ENCODE measurements around the gene HOXD1.

The HOXD1 gene

GRCh38 chr2:176188774-176189680 is 559 bp downstream of the HOXD1 start:
- ATAC-seq (replicated peaks) (peak; percentile 27), DNase-seq (no peak)
- Mint-ChIP-seq H3K27me3 (peaks cover 77 to 90% of the 10 kb centered on the region in 2 donors), H3K9me3 (no peaks in the 10 kb centered on the region), H3K4me3 (peak overlapping the region; percentile 71 to 86), H3K36me3 (ENCODE audit: insufficient read depth) (peaks cover 3% of the 10 kb centered on the region), H3K27ac (no peak overlapping the region), H3K4me1 (ENCODE audit: low read depth in 2 of 2) (peaks cover 17% of the 10 kb centered on the region in 2 donors)

DNA sequence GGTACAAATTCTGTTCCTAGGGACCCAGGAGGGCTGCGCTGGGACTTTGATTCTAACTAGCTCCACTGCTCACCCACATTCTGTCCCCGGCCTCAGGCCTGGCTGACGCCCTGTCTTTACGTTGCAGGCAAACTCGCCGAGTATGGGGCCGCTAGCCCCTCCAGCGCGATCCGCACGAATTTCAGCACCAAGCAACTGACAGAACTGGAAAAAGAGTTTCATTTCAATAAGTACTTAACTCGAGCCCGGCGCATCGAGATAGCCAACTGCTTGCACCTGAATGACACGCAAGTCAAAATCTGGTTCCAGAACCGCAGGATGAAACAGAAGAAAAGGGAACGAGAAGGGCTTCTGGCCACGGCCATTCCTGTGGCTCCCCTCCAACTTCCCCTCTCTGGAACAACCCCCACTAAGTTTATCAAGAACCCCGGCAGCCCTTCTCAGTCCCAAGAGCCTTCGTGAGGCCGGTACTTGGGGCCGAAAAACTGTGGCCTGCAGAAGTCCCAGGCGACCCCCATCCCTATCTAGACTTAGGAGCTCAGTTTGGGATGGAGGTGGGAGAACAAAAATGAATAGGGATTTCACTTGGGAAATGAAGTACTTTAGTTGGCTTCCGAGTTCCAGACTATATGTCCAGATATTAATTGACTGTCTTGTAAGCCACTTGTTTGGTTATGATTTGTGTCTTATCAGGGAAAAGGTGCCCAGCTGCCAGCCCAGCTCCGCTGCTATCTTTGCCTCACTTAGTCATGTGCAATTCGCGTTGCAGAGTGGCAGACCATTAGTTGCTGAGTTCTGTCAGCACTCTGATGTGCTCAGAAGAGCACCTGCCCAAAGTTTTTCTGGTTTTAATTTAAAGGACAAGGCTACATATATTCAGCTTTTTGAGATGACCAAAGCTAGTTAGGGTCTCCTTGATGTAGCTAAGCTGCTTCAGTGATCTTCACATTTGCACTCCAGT is 1.5 kb downstream of the HOXD1 start:
- peaks cover 83 to 90% of the 10 kb centered on the region in 2 donors for H3K27me3 Mint-ChIP-seq
- peak overlapping the region; percentile 71 for H3K4me3 Mint-ChIP-seq
- no peak overlapping the region for H3K27ac Mint-ChIP-seq
- peaks cover 17% of the 10 kb centered on the region in 2 donors for H3K4me1 Mint-ChIP-seq (ENCODE audit: low read depth in 2 of 2)
- no peak for ATAC-seq (replicated peaks)
- no peak for DNase-seq
- no peaks in the 10 kb centered on the region for H3K9me3 Mint-ChIP-seq
- H3K36me3 Mint-ChIP-seq (ENCODE audit: insufficient read depth): peaks cover 3% of the 10 kb centered on the region

DNA sequence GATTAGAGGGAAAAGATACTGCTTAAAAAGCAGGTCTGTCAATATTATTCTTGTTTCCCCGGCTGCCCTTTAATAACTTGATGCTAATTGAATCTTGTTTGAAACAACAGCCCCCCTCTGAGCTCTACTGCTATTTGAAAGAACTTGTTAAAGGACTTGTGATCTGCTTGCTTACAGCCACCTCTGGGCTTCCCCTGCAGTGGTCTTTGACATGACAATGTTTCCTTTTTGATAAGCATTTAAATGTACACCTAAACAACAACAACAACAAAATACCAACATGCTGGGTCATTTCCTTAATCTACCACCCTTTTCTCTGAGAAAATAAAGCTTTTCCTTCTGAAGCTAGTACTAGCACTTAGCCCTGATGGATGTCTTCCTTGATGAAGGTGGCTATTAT is 3.9 kb downstream of the HOXD1 start:
- Mint-ChIP-seq H3K27me3 (peaks cover 78 to 89% of the 10 kb centered on the region in 2 donors), H3K9me3 (no peaks in the 10 kb centered on the region)

GRCh38 chr2:176193048-176193447 is 4.6 kb downstream of the HOXD1 start:
- Mint-ChIP-seq H3K4me1 (ENCODE audit: low read depth in 2 of 2) (peaks cover 8 to 9% of the 10 kb centered on the region in 2 donors), H3K27ac (no peak overlapping the region), H3K27me3 (peaks cover 78 to 89% of the 10 kb centered on the region in 2 donors), H3K9me3 (no peaks in the 10 kb centered on the region), H3K36me3 (ENCODE audit: insufficient read depth) (no peaks in the 10 kb centered on the region), H3K4me3 (no peak overlapping the region)
- ATAC-seq (replicated peaks) (no peak), DNase-seq (no peak)

More for the DNA sequence above, 3.9 kb downstream of the HOXD1 start:
- DNase-seq: no peak
- no peak overlapping the region for H3K4me3 Mint-ChIP-seq
- H3K27ac Mint-ChIP-seq: no peak overlapping the region
- ATAC-seq (replicated peaks): no peak
- peaks cover 15 to 16% of the 10 kb centered on the region in 2 donors for H3K4me1 Mint-ChIP-seq (ENCODE audit: low read depth in 2 of 2)
- H3K36me3 Mint-ChIP-seq (ENCODE audit: insufficient read depth): peaks cover 3% of the 10 kb centered on the region

- ATAC-seq (replicated peaks) (no peak), DNase-seq (no peak)
- Mint-ChIP-seq H3K4me1 (ENCODE audit: low read depth in 2 of 2) (no peaks in the 10 kb centered on the region), H3K4me3 (no peak overlapping the region), H3K27me3 (peaks cover 45 to 67% of the 10 kb centered on the region in 2 donors), H3K27ac (no peak overlapping the region), H3K36me3 (ENCODE audit: insufficient read depth) (no peaks in the 10 kb centered on the region), H3K9me3 (no peaks in the 10 kb centered on the region)
Observed at GRCh38 chr2:176199902-176200301, 11.4 kb downstream of the HOXD1 start.

GRCh38 chr2:176200971-176201370 is 12.5 kb downstream of the HOXD1 start:
- Mint-ChIP-seq H3K27ac (no peak overlapping the region), H3K9me3 (no peaks in the 10 kb centered on the region), H3K4me1 (ENCODE audit: low read depth in 2 of 2) (no peaks in the 10 kb centered on the region), H3K36me3 (ENCODE audit: insufficient read depth) (no peaks in the 10 kb centered on the region), H3K4me3 (no peak overlapping the region), H3K27me3 (peaks cover 42 to 65% of the 10 kb centered on the region in 2 donors)
- ATAC-seq (replicated peaks) (no peak), DNase-seq (no peak)

GRCh38 chr2:176202491-176202890 is 14.0 kb downstream of the HOXD1 start:
- H3K4me3 Mint-ChIP-seq: no peak overlapping the region
- DNase-seq (no peak), ATAC-seq (replicated peaks) (no peak)
- no peak overlapping the region for H3K27ac Mint-ChIP-seq
- H3K36me3 Mint-ChIP-seq (ENCODE audit: insufficient read depth): no peaks in the 10 kb centered on the region
- H3K9me3 Mint-ChIP-seq: no peaks in the 10 kb centered on the region
- H3K27me3 Mint-ChIP-seq: peaks cover 27 to 51% of the 10 kb centered on the region in 2 donors
- H3K4me1 Mint-ChIP-seq (ENCODE audit: low read depth in 2 of 2): no peaks in the 10 kb centered on the region

GRCh38 chr2:176205126-176205525 is 16.7 kb downstream of the HOXD1 start:
- H3K9me3 Mint-ChIP-seq: no peaks in the 10 kb centered on the region
- H3K4me3 Mint-ChIP-seq: no peak overlapping the region
- H3K4me1 Mint-ChIP-seq (ENCODE audit: low read depth in 2 of 2): no peaks in the 10 kb centered on the region
- DNase-seq (no peak), ATAC-seq (replicated peaks) (no peak)
- no peak overlapping the region for H3K27ac Mint-ChIP-seq
- H3K36me3 Mint-ChIP-seq (ENCODE audit: insufficient read depth): no peaks in the 10 kb centered on the region
- H3K27me3 Mint-ChIP-seq: peaks cover 26 to 44% of the 10 kb centered on the region in 2 donors

GRCh38 chr2:176206136-176206535 is 17.7 kb downstream of the HOXD1 start:
- H3K4me3 Mint-ChIP-seq: no peak overlapping the region
- H3K9me3 Mint-ChIP-seq: no peaks in the 10 kb centered on the region
- H3K27ac Mint-ChIP-seq: no peak overlapping the region
- no peak for DNase-seq
- H3K4me1 Mint-ChIP-seq (ENCODE audit: low read depth in 2 of 2): no peaks in the 10 kb centered on the region
- H3K36me3 Mint-ChIP-seq (ENCODE audit: insufficient read depth): no peaks in the 10 kb centered on the region
- H3K27me3 Mint-ChIP-seq: peaks cover 28 to 52% of the 10 kb centered on the region in 2 donors
- no peak for ATAC-seq (replicated peaks)

DNA sequence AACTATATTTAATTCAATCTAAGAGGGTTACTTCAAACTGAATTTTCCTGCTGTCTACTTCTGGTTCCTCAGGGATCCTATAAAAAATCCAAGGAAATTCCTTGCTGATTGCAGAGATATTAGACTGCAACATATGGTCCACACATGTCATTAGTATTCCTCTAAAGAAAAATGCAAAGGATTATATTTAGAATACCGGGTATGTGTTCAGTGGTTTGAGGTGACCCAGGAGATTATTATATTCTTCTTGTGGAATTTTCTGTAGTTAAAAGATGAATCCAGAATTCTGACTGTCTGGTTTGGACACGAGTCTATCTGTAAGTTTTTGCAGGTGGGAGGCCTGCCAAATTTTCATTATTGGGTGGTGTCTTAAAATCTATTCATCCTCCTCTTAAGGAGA is 18.2 kb downstream of the HOXD1 start:
- H3K36me3 Mint-ChIP-seq (ENCODE audit: insufficient read depth): no peaks in the 10 kb centered on the region
- ATAC-seq (replicated peaks) (no peak), DNase-seq (no peak)
- H3K27me3 Mint-ChIP-seq: peaks cover 27 to 52% of the 10 kb centered on the region in 2 donors
- no peaks in the 10 kb centered on the region for H3K4me1 Mint-ChIP-seq (ENCODE audit: low read depth in 2 of 2)
- no peak overlapping the region for H3K4me3 Mint-ChIP-seq
- H3K9me3 Mint-ChIP-seq: no peaks in the 10 kb centered on the region
- no peak overlapping the region for H3K27ac Mint-ChIP-seq

GRCh38 chr2:176211110-176211509 is 22.6 kb downstream of the HOXD1 start:
- H3K4me3 Mint-ChIP-seq: no peak overlapping the region
- no peak for DNase-seq
- no peaks in the 10 kb centered on the region for H3K36me3 Mint-ChIP-seq (ENCODE audit: insufficient read depth)
- peaks cover 18 to 21% of the 10 kb centered on the region in 2 donors for H3K27me3 Mint-ChIP-seq
- H3K9me3 Mint-ChIP-seq: no peaks in the 10 kb centered on the region
- no peak for ATAC-seq (replicated peaks)
- no peak overlapping the region for H3K27ac Mint-ChIP-seq
- no peaks in the 10 kb centered on the region for H3K4me1 Mint-ChIP-seq (ENCODE audit: low read depth in 2 of 2)

DNA sequence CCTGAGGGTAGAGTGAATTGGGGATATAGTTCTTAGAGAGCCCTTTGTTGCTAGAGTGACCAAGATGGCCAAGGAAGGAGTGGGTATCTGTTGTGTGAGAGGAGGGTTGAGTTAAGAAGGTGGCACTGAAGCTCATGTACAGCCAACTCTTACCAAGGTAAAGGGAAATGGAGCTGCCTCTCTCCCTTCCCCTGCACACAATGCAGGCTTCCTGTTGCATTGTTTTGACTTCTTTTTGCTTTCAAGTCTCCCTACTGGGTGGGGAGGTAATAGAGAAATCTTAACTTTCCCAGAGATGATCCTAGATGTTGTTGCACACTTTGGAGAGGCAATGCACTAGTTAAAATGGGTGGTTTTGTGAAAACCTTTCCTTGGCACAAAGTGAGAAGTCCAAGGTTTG is 23.8 kb downstream of the HOXD1 start:
- ATAC-seq (replicated peaks) (no peak), DNase-seq (no peak)
- H3K36me3 Mint-ChIP-seq (ENCODE audit: insufficient read depth): no peaks in the 10 kb centered on the region
- no peaks in the 10 kb centered on the region for H3K4me1 Mint-ChIP-seq (ENCODE audit: low read depth in 2 of 2)
- H3K27ac Mint-ChIP-seq: no peak overlapping the region
- H3K9me3 Mint-ChIP-seq: no peaks in the 10 kb centered on the region
- peaks cover 18 to 21% of the 10 kb centered on the region in 2 donors for H3K27me3 Mint-ChIP-seq
- H3K4me3 Mint-ChIP-seq: no peak overlapping the region

DNA sequence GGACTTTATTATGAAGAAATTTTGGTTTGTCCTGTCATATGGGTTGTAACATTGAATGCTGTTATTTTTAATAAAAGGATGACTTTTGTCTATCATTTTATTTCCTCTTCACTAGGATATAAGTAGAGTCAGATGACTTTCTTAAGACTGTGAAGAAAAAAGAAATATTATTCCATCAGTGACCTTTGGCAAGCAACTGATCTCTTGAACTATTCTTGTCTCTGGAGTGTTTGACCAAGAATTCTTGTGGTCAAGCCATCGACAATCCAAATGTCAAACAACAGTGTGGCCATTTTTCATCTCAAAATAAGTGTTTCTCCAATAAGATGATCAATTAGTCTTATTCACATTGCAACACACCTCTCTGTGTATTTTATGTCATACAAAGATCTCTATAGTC is 24.9 kb downstream of the HOXD1 start:
- Mint-ChIP-seq H3K9me3 (no peaks in the 10 kb centered on the region), H3K27ac (no peak overlapping the region), H3K36me3 (ENCODE audit: insufficient read depth) (no peaks in the 10 kb centered on the region), H3K4me1 (ENCODE audit: low read depth in 2 of 2) (no peaks in the 10 kb centered on the region), H3K27me3 (peaks cover 18 to 21% of the 10 kb centered on the region in 2 donors), H3K4me3 (no peak overlapping the region)
- ATAC-seq (replicated peaks): no peak
- DNase-seq: no peak
